Esophagus mucosa (tissue), 1 donor: ENCODE data around the gene SAPCD2. TPM values are rescaled to one million over a fixed set of nuclear protein-coding genes. Genes with fewer than 3 reads are reported as not detected.
"Not testable (repeated sequence)": the region's sequence is repeated elsewhere in the genome, so short reads cannot be mapped to it uniquely, and the experiment has no call there.

Experiments
- ATAC-seq: fragments of 200-7000 bp; cut with Tn5 transposase; one replicate; pipeline ENCODE4 v1.9.1; 2020
- total RNA-seq: library from RNA; stranded (reverse); gene quantifications from one replicate; pipeline ENCODE4 v1.2.4, GENCODE V29; 2023
- donor health status: DM: yes; HTN: yes; CAD: no.

The SAPCD2 gene
- total RNA-seq, 1 donor from 2014 or later = 13.8 TPM

DNA sequence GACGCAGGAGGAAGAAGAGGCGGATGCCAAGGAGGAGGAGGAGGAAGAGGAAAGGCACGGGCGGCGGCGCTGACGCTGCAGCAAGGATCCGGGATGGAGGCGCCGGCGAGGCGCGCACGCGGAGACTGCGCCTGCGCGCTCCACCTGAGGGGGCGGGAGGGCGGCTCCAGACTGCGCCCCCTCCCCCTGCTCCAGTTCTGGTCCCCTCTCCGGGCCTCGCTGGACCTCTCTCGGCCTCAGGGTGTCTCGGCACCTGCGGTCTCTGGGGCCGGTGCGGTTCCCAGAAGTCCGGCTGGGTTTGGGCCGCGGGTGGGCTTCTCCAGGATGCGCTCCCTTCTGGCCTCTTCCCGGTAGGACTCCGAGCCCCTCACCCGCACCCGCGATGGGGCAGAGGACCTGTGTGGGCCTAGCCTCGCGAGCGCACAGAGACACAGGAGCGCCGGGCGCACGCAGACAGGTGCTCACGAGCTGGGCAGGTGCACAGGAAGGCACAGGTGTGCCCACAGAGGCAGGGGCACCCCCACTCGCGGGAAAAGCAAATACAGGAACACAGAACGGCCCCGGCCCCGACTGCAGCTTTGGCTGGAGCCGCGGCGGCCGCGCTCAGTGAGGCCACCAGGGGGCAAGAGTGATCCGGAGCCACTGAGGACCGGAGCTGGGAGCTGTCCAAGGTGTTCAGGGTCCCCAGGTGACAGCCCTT is 24.1 kb downstream of the SAPCD2 start, which contains the start of gene NPDC1:
TSS of gene NPDC1 (minus strand) at position 90 of the 700 bp plus-strand sequence. CDS start 188 bp downstream, outside the sequence.
- peak; percentile 57 for ATAC-seq

DNA sequence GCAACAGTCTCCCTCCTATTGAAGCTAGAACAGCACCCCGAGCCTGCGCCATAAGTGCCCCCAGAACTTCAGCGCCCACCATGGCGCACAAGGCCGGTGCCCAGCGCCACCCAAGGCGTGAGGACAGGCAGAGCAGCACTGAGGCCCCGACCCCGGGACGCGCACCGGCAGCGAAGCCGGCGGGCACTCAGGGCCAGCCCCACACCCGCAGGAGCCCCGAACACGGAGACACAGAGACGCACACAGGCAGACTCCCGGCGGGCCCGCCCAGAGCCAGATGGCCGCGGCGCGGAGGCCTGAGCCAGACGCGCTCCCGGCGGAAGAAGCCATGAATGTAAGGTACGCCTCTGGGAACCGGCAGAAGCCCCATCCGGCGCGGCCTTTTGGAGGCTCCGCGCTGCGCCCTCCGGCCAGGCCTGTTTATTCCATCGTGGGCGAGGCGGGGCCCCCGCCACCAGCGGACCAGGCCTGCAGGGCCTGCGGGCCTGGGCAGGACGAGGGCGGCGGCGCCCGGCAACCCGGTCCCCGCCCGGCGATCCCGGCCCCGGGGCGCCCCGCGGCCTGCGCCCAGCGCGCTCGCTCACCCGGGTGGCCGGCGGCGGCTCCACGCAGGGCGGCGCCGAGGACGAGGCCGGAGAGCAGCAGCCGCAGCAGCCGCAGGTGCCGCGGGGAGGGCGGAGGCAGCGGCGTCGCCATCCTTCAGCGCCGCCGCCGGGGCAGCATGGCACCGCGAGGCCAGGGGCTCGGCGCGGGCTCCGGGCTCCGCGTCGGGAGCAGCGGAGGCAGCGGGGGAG is 24.9 kb downstream of the SAPCD2 start:
- no peak for ATAC-seq

DNA sequence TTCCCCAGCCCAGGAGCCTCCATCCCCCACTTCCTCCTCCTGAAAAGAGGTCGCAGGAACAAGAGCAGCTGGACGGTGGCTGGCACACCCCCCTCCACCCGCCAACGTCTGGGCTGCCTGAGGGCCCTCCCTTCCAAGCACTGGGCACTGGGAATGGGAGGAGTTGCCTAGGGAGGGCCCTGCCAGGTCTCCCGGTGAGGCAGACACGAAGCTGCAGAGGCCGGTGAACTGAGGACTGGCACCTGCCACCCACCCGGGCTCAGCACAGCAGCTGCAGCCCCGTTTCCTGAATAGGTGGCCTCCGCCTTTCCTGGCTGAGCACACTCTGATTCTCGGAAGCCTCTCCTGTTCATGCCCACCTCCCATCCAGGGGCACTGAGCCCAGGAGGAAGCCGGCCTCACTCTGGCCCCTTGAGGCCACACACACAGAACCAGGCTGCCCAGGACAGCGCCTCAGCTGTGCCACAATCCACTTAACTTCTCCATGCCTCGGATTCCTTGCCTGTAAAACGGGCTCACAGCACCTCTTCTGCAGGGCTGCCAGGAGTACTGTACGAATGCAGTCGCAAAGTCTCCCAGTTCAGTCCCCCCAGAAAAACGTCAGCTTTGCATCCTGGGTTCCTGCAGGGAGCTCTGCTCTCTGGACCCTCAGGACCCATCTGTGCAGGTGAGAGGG is 25.7 kb downstream of the SAPCD2 start:
- peak; percentile 12 for ATAC-seq

DNA sequence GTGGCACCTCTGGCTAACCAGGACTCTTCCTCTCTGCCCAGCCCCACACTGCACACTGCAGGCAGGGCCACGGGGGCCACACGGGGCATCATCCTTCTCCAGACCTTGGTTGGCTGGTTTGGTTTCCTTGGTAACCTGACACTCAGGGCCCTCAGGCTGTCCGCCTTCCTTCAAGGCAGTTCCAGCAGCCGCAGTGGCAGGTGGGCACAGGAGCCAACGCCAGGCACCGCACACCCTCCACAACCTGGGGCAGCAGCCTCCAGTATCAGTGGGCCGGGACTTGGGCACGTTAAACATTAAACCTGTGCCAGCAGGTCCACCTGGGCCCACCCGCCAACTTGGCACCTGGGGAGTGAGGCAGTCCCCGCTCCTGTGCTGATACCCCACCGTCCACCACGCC is 26.3 kb downstream of the SAPCD2 start:
- ATAC-seq = no peak

DNA sequence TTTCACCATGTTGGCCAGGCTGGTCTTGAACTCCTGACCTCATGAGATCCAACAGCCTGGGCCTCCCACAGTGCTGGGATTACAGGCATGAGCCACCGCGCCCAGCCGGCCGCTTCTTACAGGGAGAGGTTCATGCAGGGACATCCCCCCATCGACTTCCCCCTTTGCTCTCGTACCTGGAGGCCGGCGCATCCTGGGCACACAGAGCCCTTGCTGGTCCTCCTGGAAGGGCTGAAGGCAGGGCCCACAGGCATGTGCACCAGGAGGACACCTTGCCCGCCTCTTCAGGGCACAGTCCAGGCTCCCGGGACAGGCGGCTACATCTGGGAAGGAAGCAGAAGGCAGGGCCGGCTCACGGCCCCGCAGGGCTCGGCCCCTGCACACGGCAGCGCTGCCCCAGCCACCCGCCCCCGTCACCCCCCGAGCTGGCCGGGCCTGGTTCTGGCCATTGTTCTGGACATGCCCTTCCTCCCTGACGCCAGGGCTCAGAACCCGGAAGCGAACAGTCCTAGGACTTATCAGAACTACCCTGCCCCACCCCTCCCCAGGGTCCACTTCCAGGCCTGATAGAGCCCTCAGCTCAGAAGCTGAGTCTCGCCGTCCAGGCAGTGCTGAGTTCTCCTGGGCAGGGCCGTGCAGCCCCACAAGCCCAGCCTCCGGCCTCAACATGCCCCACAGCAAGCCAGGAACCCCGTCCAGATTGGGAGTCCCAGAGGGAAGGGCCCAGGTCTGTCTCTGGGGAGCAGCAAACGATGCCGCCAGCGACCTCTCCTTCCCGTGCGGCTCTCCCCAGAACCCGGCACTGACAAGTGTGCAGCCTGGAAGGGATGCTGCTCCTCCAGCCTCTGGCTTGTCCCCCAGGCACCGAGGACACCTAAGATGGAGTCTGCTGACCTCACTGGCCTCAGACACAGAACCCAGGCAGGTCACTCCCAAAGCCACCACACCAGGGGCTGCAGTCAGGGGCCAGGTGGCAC is 27.3 kb downstream of the SAPCD2 start:
- peak; percentile 4 for ATAC-seq

DNA sequence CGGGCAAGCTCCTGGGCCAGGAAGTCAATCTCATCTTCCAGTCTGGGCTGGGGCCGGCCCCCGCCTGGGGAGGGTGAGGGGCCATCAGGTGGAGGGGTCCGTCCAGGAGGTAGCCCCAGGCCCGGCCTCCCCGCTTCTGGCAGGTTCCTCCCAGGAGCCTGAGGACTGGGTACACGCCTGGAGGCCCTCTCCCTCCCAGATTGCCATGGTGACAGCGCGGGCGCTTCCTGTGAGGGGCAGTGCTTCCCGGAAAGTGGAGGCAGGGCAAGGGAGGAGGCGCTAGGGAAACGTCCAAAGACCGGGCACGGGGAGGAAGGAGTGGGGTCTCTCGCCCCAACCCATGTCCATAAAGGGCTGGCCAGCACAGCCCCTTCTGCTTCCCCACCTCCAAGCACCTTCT is 29.2 kb downstream of the SAPCD2 start:
- ATAC-seq = no peak

DNA sequence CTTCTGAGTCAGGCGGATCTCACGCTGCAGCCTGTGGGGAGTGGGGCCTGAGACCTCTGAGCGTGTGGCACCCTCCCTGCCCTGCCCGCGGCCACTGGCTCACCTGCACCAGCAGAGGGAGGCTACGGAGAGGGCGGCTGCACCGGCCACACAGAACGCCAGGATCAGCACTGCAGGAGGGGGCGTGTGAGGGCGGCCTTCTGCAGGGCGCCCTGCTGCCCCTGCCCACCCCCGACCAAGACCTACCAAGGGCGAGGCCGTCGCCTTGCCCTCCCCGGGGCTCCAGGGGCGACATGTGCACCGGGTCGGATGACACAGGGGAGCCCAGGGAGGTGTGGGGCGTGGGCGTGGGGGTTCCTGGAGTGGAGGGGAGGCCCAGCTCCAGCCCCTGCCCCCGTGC is 29.8 kb downstream of the SAPCD2 start:
- no peak for ATAC-seq

DNA sequence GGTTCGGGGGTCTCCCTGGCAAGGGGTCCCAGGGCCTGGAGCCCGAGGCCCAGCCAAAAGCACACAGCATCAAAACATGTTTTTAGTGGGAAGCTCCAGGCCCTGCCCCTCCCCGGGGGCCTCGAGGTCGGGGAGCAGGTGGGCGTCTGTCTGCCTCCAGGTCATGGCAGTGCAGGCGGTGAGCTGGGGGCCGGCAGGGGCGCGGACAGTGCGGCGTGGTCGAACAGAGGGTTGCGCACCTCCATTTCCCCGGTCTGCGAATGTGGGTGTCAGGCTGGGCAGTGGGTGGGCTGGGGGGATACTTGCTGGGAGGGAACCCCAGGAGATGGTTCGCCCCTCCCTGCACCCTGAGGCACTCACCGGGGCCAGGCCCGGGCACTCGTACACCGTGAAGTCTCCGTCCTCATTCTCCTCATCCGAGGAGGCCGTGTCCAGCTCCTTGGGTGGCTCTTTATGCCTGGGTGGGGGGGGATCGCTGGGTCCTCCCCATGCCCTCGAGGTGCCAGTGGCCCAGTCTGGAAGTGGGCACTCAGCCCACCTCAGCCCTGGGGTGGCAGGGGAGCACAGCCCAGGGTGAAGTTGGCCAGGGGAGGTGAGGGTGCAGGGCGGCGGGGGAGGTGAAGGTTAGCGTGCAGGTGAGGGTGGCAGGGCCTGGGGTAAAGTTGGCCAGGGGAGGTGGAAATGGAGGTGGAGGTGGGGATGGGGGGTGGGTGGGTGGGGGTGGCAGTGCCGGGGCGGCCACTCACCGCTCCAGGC is 30.6 kb downstream of the SAPCD2 start:
- ATAC-seq = no peak

DNA sequence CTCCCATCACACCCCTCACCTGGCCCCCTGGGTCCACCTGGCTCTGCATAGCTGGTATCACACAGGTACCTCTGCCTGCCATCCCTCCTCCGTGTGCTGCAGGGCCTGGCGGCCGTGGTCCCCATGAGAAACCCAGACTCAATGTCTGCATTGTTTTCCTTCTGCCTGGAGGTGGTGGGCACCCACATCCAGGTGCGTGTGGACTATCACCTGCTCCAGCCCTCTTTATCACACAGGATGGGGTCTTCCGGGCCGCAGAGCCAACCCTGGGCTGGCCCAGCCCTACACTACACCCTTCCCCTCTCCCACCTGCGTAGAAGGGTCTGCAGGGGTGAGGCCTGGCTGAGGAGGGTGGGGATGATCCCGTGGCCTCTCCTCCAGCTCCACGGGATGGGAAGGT is 31.4 kb downstream of the SAPCD2 start:
- no peak for ATAC-seq

DNA sequence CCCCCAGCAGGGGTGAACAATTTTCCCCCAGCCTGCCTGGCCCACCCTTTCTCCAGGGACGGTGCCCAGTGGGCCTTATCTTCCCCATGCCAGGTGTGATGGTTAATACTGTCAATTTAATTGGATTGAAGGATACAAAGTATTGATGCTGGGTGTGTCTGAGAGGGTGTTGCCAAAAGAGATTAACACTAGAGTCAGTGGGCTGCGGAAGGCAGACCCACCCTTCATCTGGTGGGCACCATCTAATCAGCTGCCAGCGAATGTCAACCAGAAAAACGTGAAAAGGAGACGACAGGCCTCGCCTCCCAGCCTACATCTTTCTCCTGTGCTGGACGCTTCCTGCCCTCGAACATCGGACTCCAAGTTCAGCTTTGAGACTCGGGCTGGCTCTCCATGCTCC is 32.9 kb downstream of the SAPCD2 start:
- no peak for ATAC-seq

DNA sequence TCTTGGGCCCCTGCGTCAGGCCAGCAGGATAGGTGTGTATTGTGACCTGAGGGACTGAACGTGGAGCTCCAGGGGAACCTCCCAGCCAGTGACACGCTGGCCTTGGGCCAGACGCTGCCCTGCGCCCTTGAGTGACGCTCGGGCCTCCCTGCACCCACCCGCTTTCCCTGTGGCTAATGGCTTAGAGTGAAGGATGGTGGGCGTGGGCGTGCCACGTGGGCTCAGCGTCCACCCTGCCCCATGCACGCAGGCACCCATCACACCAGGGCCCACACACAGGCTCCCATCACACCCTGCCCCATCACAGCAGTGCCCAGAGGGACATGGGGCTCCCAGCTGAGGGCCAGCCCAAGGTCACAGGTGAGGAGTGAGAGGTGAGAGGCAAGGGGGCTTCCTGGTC is 33.3 kb downstream of the SAPCD2 start:
- ATAC-seq = no peak

DNA sequence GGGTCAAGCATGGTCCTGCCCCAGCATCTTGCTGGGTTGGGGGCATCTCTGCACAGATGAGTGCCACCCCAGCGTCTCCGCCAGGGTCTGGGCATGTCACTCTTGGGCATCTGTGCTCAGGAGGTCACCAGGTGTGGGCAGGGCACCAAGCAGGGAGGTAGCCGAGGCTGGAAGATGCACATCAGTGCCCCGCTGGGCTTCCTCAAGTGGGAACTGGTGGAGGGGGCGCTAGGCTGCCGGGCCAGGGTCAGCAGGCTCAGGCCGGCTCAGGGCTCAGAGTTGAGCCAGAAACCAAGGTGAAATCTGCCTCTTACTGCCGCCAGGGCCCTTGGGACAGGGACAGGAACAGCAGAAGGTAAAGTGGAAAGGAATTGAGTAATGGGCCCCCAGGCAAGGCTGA is 34.4 kb downstream of the SAPCD2 start:
- no peak for ATAC-seq

DNA sequence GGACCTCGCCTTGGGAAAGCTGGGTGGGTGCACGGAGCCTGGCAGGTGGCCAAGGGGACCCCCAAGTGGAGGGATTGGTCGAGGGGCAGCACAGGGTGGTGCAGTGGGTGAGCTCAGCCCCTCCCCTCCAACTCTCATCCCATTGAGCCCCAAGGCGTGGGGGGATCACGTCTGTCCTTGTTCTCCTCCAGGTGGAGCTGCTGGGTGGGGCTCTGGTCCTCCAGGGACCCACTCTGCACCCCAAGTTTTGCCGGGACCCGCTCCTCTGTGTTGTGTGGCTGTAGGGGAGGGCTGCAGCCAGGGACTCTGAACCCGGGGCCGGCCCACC is 34.9 kb downstream of the SAPCD2 start:
- peak; percentile 15 for ATAC-seq

DNA sequence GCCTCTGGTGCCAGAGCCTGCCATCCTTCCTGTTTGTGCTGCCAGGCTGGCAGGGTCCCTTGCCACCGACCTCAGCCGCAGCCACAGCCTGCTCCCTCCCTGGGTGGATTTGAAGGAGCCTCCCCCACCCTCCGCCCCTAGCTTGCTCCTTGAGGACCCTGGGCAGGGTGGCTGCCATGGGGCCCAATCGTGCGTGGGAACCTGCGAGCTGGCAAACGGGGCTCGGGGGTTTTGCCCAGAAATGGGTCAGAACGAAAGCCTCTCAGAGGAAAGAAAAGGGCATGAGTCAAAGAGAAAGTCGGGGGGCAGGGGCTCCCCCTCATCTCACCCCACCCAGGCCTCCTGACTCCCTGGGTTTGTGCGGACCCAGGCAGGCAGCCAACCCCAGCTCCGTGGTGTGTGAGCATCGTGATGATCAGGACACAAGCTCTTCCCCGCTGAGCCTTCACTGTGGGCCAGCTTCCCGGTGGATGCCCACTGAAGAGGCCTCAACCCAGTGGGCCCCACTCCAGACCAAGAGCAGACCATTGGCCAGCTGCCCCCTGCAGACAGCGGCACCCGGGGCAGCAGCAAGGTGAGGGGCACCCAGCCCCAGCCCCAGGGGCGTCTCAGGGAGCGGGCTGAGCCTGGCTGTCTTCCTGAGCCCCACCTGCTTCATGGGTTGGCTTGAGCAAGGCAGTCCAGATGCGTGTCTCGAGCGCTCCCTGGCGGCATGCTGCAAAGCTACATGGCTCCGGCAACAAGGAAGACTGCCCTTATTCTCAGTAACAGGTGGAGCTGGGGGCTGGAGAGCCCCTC is 35.4 kb downstream of the SAPCD2 start:
- ATAC-seq = peak; percentile 78

DNA sequence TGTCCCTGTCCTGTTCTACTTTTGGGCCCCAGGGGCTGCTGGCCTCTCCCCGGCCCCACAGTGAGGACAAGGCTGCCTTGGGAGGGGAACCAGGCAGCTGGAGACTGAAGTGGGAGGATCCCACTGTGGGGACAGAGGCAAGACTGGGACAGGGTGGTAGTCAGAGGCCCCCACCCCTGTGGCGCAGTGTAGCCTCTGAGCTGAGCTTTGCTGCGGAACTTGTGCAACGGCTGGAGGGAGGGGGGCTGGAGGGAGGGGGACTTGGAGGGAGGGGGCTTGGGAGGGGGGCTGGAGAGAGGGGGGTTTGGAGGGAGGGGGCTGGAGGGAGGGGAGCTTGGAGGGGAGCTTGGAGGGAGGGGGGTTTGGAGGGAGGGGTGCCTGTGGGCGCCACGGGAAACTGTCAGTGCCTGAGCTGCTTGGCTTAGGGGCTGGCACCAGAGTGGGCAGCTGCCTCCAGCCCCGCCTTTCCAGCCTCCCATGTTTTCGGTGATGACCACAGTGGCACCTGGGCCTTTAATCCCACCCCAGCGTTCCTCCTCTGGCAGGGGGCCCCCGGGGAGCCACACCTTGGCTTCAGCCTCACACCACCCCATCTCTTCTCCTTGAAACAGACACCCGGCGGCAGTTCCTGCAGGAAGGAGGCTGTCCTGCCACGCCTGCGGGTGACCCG is 36.2 kb downstream of the SAPCD2 start:
- peak; percentile 15 for ATAC-seq

DNA sequence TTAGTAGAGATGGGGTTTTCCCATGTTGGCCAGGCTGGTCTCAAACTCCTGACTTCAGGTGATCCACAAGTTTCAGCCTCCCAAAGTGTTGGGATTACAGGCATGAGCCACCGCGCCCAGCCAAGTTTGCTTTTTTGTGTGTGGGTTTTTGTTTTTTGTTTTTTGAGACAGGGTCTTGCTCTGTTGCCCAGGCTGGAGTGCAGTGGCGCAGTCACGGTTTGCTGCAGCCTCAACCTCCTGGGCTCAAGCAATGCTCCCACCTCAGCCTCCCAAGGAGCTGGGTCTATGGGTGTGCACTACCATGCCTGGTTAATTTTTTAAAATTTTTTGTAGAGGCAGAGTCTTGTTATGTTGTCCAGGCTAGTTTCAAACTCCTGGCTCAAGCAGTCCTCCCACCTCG is 36.9 kb downstream of the SAPCD2 start:
- ATAC-seq = not testable (repeated sequence)

DNA sequence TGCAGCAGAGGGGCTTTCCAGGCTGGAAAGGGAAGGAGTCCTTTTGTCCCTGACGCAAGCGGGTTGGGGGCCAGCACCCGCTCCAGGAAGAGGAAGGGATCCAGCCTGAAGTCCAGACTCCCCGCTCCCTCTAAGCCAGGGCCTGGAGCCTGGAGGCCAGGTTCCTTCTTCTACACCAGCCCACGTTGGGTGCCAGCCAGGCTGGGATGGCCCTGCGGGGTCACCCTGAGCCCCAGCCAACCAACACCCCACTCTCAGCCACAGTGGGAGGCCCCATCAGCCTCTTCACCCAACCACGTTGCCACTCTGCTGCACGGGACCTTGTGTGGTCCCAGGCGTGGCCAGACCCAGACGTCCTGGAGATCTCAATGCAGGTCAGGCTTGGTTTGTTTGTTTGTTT is 37.5 kb downstream of the SAPCD2 start:
- ATAC-seq = no peak

DNA sequence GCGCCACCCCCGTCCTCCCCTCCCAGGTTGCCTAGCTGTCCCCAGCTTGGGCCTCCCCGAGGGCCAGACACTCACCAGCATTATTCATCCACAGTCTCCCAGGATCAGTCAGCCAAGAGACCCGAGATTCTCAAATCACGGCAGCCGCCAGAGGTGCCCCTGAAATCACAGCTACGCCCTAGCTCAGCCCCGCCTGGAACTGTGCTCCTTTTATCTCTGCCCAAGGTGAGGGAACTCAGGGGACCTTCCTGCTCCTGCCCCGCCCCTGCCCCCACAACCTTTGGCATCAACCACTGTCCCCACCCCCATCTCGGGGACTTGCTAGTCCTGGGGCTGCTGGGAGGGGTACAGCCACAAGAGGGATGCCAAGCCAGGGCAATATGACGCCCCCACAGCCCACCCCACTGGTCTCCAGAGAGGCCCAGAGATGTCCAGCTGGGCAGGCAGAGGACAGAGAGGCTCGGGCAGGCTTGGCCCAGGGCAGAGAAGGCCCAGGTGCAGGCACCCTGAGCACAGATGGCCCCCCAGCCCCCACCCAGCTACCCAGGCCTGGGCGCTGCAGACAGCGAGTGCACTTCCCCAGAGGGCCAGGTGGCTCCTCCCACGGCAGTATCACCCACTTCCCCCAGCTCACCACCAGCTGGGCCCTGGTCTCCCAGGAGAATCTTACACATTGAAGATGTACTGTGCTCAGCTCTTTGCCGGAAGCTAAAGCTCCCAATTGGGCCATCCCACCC is 38.3 kb downstream of the SAPCD2 start, which contains the start of gene FUT7:
TSS of gene FUT7 (minus strand) at position 185 of the 737 bp plus-strand sequence. CDS start at position 88, 97 bp downstream.
- ATAC-seq = no peak
